Epithelial cell of proximal tubule (primary cell): ENCODE results near the gene ARPP21. TPM values are rescaled to one million over a fixed set of nuclear protein-coding genes. Genes with fewer than 3 reads are reported as not detected.

Source experiments
- DNase-seq: peaks from one replicate; pipeline ENCODE4 v3.0.0-alpha.2; 2011; ENCODE audit warnings: low read depth
- H3K4me3 ChIP-seq: 2 replicates; pipeline ENCODE4 v1.5.1; 2011; ENCODE audit warnings: low read depth, mild to moderate bottlenecking, low read length
- CTCF ChIP-seq: conservative IDR thresholded peaks from 2 replicates; pipeline ENCODE4 v1.5.1; 2012; ENCODE audit warnings: low read depth, mild to moderate bottlenecking, low read length
- total RNA-seq: library from RNA; depleted of rRNA; stranded (reverse); fragments of >200 nt; gene quantifications from 2 replicates; pipeline ENCODE4 v1.2.3, GENCODE V29; 2015

Gene ARPP21
- total RNA-seq, 1 donor from 2014 or later, result not detected

DNA sequence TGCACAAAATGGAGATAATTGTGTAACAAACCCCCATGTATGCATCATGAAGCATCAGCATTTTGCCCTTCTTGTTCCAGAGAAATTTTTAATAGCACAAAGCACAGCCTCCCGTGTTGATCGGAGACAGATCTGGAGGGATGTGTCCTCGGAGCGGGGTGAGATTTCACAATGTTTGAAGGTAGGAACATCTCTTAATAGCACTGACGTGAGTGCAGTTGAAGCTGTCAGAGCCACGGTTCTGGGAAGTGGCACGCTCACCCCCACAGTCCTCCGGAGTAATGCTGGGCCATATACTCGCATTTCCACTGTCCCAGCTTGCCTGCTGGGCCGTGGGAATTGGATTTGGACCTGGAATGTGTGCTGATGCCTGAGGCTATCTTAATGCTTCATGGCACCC lies 24.1 kb downstream of the ARPP21 start:
- no peak for TF ChIP-seq CTCF
- no peak for DNase-seq
- no peak overlapping the region for H3K4me3 ChIP-seq

- no peak for TF ChIP-seq CTCF
- H3K4me3 ChIP-seq, result peak overlapping the region; percentile 42
- peak; percentile 53 for DNase-seq
Measured at GRCh38 chr3:35664460-35664919, 25.2 kb downstream of the ARPP21 start.

DNA sequence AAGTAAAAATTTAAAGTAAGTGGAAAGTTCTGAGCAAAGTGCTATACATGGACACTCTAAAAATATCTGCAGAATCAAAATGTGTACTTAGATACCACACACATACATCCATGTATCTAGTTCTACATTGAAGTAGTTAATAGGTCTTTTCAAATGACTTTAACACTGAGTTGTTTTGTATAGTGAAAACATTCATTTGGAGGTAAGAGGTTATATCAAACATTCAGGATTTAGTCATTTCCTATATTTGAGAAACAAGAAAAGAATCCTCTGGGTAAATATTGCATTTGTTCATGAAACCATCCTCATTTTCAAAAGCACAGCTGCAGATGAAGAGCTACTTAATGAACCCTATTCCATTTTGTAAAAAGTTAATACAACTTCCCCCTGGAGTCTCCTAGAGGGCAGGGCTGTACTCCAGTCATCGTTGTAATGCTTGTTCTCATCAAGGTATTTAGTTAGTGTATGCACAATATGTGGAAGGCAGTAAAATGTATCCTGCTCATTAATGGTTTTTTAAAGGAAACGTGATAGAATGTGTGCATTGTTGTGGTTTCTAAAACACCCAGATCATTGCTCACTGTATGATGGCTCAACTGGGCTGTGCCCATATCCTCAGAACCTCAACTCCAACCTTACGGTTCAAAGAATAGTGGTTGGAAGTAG lies 26.2 kb downstream of the ARPP21 start:
- no peak overlapping the region for H3K4me3 ChIP-seq
- DNase-seq, result no peak
- no peak for TF ChIP-seq CTCF

DNA sequence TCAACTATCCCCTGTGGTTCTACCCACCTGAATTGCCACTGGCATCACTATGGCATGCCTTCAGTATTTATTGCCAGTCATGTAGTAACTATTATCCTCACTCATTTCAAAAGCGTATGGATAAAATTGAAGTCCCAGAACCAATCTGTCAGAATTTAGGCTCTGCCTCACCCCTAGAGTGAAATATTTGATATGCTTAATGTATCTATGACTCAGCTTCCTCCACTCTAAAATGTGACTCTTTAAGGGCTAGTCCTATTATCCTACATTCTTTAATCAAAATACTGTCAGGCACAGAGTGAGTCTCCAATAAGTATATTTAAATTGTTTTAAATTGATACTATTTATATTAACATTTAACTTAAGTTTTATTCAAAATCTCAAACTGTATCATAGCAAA lies 27.6 kb downstream of the ARPP21 start:
- DNase-seq, result no peak
- no peak for TF ChIP-seq CTCF
- H3K4me3 ChIP-seq, result no peak overlapping the region

DNA sequence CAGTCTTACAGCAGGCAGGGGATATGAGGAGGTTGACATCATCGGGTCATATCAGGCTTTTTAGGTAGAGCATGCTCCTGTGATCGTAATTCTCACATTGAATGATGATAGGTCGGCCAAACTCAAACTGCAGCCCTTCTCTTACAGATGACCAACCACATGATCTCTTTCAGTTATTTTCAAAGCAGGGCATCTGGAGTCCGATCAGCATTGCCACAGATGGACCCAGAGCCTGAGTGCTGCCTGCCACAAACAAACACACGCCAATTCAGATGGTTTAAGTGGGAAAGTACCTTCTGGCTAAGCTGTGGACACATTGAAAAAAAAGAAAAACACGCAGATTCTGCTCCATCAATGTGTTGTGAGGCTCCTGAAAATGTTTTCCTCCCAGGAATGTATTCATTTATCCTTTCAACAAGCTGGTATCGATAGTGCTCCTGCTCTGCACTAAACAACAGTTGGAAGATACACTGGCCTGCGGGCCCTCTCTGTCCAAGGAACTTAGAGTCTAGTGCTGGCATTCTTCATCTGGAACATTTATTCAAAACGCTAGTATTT lies 31.2 kb downstream of the ARPP21 start:
- no peak overlapping the region for H3K4me3 ChIP-seq
- no peak for DNase-seq
- no peak for TF ChIP-seq CTCF

DNA sequence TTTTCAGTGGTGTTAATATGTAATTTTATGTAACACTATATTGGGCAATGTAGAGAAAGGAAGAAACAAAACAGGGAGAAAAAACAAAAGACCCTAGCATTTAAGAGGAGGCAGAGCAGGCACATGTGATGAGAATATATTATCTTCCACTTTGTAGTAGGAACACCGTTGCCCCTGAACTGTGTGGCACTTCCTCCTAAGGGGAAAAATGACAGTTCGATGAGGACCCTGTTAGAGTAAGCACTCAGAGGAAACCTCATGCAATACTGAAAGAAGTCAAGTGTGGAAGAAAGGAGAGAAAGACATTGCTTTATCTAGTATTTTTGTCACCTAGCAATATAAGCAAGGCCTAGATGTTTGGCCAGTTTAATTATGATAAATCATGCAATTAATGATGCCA lies 32.2 kb downstream of the ARPP21 start:
- TF ChIP-seq CTCF, result no peak
- DNase-seq, result no peak
- H3K4me3 ChIP-seq, result no peak overlapping the region

- H3K4me3 ChIP-seq, result no peak overlapping the region
- DNase-seq, result no peak
- no peak for TF ChIP-seq CTCF
Measured at GRCh38 chr3:35673017-35673416, 33.7 kb downstream of the ARPP21 start.
